ENCODE results near the gene COL19A1. TPM values are rescaled to one million over a fixed set of nuclear protein-coding genes. Genes with fewer than 3 reads are reported as not detected.
"Not testable (repeated sequence)": the region's sequence is repeated elsewhere in the genome, so short reads cannot be mapped to it uniquely, and the experiment has no call there.

COL19A1 gene
- total RNA-seq: 0.32 and 1.3 TPM in 2 replicates

- TF ChIP-seq CTCF (IDR thresholded peaks at IDR 0.05; ENCODE audit: insufficient read depth, low read depth, low read length): no peak
- DNase-seq (ENCODE audit: low read depth): no peak
- H3K4me3 ChIP-seq (ENCODE audit: low read depth, low read length): peak within 1 kb of the TSS; percentile 56
Observed at GRCh38 chr6:69866351-69866769, at the start of gene COL19A1. Gene COL19A1, plus strand, starts transcription at chr6:69866556. Its CDS starts 13,012 bp downstream, at chr6:69879568.

- TF ChIP-seq CTCF (IDR thresholded peaks at IDR 0.05; ENCODE audit: insufficient read depth, low read depth, low read length): no peak
- no peak overlapping the region for H3K4me3 ChIP-seq (ENCODE audit: low read depth, low read length)
- no peak for DNase-seq (ENCODE audit: low read depth)
Observed at GRCh38 chr6:69816569-69816968, 49.8 kb upstream of the COL19A1 start.

- no peak for DNase-seq (ENCODE audit: low read depth)
- H3K4me3 ChIP-seq (ENCODE audit: low read depth, low read length): no peak overlapping the region
- TF ChIP-seq CTCF (IDR thresholded peaks at IDR 0.05; ENCODE audit: insufficient read depth, low read depth, low read length): no peak
Observed at GRCh38 chr6:69817358-69817757, 49.0 kb upstream of the COL19A1 start.

- TF ChIP-seq CTCF (IDR thresholded peaks at IDR 0.05; ENCODE audit: insufficient read depth, low read depth, low read length): no peak
- no peak overlapping the region for H3K4me3 ChIP-seq (ENCODE audit: low read depth, low read length)
- no peak for DNase-seq (ENCODE audit: low read depth)
Observed at GRCh38 chr6:69818223-69818930, 48.0 kb upstream of the COL19A1 start.

- no peak for TF ChIP-seq CTCF (IDR thresholded peaks at IDR 0.05; ENCODE audit: insufficient read depth, low read depth, low read length)
- DNase-seq (ENCODE audit: low read depth): no peak
- H3K4me3 ChIP-seq (ENCODE audit: low read depth, low read length): no peak overlapping the region
Observed at GRCh38 chr6:69819138-69819537, 47.2 kb upstream of the COL19A1 start.

GRCh38 chr6:69820018-69820417 is 46.3 kb upstream of the COL19A1 start:
- TF ChIP-seq CTCF (IDR thresholded peaks at IDR 0.05; ENCODE audit: insufficient read depth, low read depth, low read length): no peak
- DNase-seq (ENCODE audit: low read depth): no peak
- H3K4me3 ChIP-seq (ENCODE audit: low read depth, low read length): no peak overlapping the region

- no peak for DNase-seq (ENCODE audit: low read depth)
- no peak for TF ChIP-seq CTCF (IDR thresholded peaks at IDR 0.05; ENCODE audit: insufficient read depth, low read depth, low read length)
- H3K4me3 ChIP-seq (ENCODE audit: low read depth, low read length): no peak overlapping the region
Observed at GRCh38 chr6:69820438-69820837, 45.9 kb upstream of the COL19A1 start.

GRCh38 chr6:69824355-69824754 is 42.0 kb upstream of the COL19A1 start:
- not testable (repeated sequence) for DNase-seq (ENCODE audit: low read depth); H3K4me3 ChIP-seq (ENCODE audit: low read depth, low read length)

Measured in fibroblast of villous mesenchyme (primary cell).